ENCODE measurements around the gene DPPA3. TPM values are rescaled to one million over a fixed set of nuclear protein-coding genes. Genes with fewer than 3 reads are reported as not detected.
"Not testable (repeated sequence)": the region's sequence is repeated elsewhere in the genome, so short reads cannot be mapped to it uniquely, and the experiment has no call there.

Gene DPPA3
- total RNA-seq: not detected

- no peak for DNase-seq
- no peaks in the 10 kb centered on the region for H3K9me3 Mint-ChIP-seq
- ChIA-PET POLR2A (no interaction called here), CTCF (interaction anchor here (0.6 kb wide), 1 partner anchor 1147 kb away, joined by 8 read pairs; no protein-coding TSS in a partner anchor)
- no peak within 1 kb of the TSS for H3K4me3 Mint-ChIP-seq
- no peak within 1 kb of the TSS for H3K27ac Mint-ChIP-seq
- H3K36me3 Mint-ChIP-seq (ENCODE audit: low read depth): no peaks in the 10 kb centered on the region
- H3K27me3 Mint-ChIP-seq: peaks cover 3% of the 10 kb centered on the region
- H3K4me1 Mint-ChIP-seq: no peaks in the 10 kb centered on the region
These were observed at the start of gene DPPA3 for GRCh38 chr12:7711133-7711532. DPPA3 (plus strand) TSS chr12:7711433; CDS start chr12:7711571, 138 bp downstream.

DNA sequence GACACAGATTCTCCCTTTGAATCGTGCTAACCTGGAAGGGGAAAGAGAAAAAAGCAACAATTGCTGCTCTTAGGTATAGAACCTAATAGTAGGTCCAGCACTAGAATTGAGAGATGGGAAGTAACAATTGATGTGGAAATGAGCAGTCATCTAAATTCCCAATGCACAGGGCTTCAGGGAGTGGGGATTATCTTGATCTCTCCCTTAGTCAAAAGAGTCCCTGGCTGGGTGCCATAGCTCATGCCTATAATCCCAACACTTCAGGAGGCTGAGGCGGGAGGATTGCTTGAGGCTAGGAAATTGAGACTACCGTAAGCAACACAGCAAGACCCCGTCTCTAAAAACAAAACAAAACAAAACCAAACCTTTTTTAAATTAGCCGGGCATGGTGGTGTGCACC is 49.5 kb upstream of the DPPA3 start:
- no peak for DNase-seq
- CTCF ChIA-PET: no interaction called here
- no peak overlapping the region for H3K27ac Mint-ChIP-seq
- H3K27me3 Mint-ChIP-seq: no peaks in the 10 kb centered on the region
- POLR2A ChIA-PET: no interaction called here
- no peak overlapping the region for H3K4me3 Mint-ChIP-seq
- no peaks in the 10 kb centered on the region for H3K4me1 Mint-ChIP-seq
- no peaks in the 10 kb centered on the region for H3K36me3 Mint-ChIP-seq (ENCODE audit: low read depth)
- H3K9me3 Mint-ChIP-seq: no peaks in the 10 kb centered on the region

GRCh38 chr12:7666595-7666994 is 44.6 kb upstream of the DPPA3 start:
- H3K4me3 Mint-ChIP-seq: no peak overlapping the region
- no peaks in the 10 kb centered on the region for H3K9me3 Mint-ChIP-seq
- H3K4me1 Mint-ChIP-seq: no peaks in the 10 kb centered on the region
- DNase-seq: no peak
- H3K36me3 Mint-ChIP-seq (ENCODE audit: low read depth): no peaks in the 10 kb centered on the region
- ChIA-PET CTCF (no interaction called here), POLR2A (no interaction called here)
- H3K27ac Mint-ChIP-seq: no peak overlapping the region
- H3K27me3 Mint-ChIP-seq: no peaks in the 10 kb centered on the region

GRCh38 chr12:7667125-7667524 is 44.1 kb upstream of the DPPA3 start:
- no peak for DNase-seq
- Mint-ChIP-seq H3K36me3 (ENCODE audit: low read depth) (no peaks in the 10 kb centered on the region), H3K27me3 (no peaks in the 10 kb centered on the region), H3K4me1 (no peaks in the 10 kb centered on the region), H3K27ac (no peak overlapping the region), H3K9me3 (no peaks in the 10 kb centered on the region), H3K4me3 (no peak overlapping the region)
- POLR2A ChIA-PET: no interaction called here
- CTCF ChIA-PET: no interaction called here

- Mint-ChIP-seq H3K4me3 (no peak overlapping the region), H3K9me3 (no peaks in the 10 kb centered on the region), H3K27me3 (no peaks in the 10 kb centered on the region), H3K36me3 (ENCODE audit: low read depth) (no peaks in the 10 kb centered on the region), H3K4me1 (no peaks in the 10 kb centered on the region), H3K27ac (no peak overlapping the region)
- ChIA-PET POLR2A (no interaction called here), CTCF (no interaction called here)
- no peak for DNase-seq
These were observed 43.1 kb upstream of the DPPA3 start for GRCh38 chr12:7668171-7668570.

DNA sequence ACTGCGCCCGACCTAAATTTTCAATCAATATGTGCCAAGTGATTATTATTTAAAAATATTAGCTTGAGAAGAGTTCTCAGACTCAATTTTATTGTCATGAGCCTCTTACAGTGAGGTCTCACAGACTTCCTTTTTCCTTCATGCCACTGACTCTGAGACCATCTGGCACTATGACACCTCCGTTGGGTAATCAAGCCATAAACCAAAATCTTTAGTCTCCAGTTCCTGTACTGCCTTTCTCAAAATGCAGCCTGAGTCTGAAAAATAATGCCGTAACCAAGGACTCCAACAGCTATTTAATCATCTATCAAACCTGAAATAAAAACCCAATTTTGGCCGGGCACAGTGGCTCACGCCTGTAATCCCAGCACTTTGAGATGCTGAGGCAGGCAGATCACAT is 35.8 kb upstream of the DPPA3 start:
- POLR2A ChIA-PET; DNase-seq; H3K36me3 Mint-ChIP-seq (ENCODE audit: low read depth); CTCF ChIA-PET; H3K27ac Mint-ChIP-seq; H3K9me3 Mint-ChIP-seq; H3K4me3 Mint-ChIP-seq; H3K4me1 Mint-ChIP-seq; H3K27me3 Mint-ChIP-seq: not testable (repeated sequence)

- H3K4me3 Mint-ChIP-seq: peak overlapping the region; percentile 20
- POLR2A ChIA-PET; H3K4me1 Mint-ChIP-seq; H3K9me3 Mint-ChIP-seq; DNase-seq; H3K27me3 Mint-ChIP-seq; H3K36me3 Mint-ChIP-seq (ENCODE audit: low read depth); H3K27ac Mint-ChIP-seq: not testable (repeated sequence)
- CTCF ChIA-PET: interaction anchor here (1.2 kb wide), 1 partner anchor 125 kb away, joined by 3 read pairs; no protein-coding TSS in a partner anchor
These were observed 33.8 kb upstream of the DPPA3 start for GRCh38 chr12:7677432-7677888.

DNA sequence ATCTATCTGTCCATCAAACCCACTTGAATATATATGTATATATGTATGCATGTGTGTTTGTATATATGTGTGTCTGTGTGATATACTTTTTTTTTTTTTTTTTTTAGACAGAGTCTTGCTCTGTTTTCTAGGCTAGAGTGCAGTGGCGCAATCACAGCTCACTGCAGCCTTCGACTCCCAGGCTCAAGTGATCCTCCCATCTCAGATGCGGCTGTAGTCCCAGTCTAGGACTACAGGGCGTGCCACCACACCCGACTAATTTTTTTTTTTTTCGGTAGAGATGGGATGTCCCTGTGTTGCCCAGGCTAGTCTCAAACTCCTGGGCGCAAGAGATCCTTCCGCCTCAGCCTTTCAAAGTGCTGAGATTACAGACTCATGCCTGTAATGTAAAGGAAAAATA is 32.5 kb upstream of the DPPA3 start:
- Mint-ChIP-seq H3K36me3 (ENCODE audit: low read depth) (no peaks in the 10 kb centered on the region), H3K27ac (no peak overlapping the region), H3K4me1 (peaks cover 6% of the 10 kb centered on the region), H3K9me3 (no peaks in the 10 kb centered on the region), H3K27me3 (peaks cover 2% of the 10 kb centered on the region), H3K4me3 (no peak overlapping the region)
- no peak for DNase-seq
- POLR2A ChIA-PET: no interaction called here
- CTCF ChIA-PET: interaction anchor here (0.7 kb wide), 1 partner anchor 90 kb away, joined by 4 read pairs; no protein-coding TSS in a partner anchor

- Mint-ChIP-seq H3K4me1 (peaks cover 6% of the 10 kb centered on the region), H3K4me3 (no peak overlapping the region), H3K9me3 (no peaks in the 10 kb centered on the region), H3K27me3 (peaks cover 2% of the 10 kb centered on the region), H3K27ac (no peak overlapping the region), H3K36me3 (ENCODE audit: low read depth) (no peaks in the 10 kb centered on the region)
- no peak for DNase-seq
- ChIA-PET CTCF (no interaction called here), POLR2A (no interaction called here)
These were observed 31.8 kb upstream of the DPPA3 start for GRCh38 chr12:7679251-7680045.

- Mint-ChIP-seq H3K27me3 (no peaks in the 10 kb centered on the region), H3K4me1 (peaks cover 6% of the 10 kb centered on the region), H3K27ac (no peak overlapping the region), H3K4me3 (no peak overlapping the region), H3K9me3 (no peaks in the 10 kb centered on the region), H3K36me3 (ENCODE audit: low read depth) (no peaks in the 10 kb centered on the region)
- DNase-seq: no peak
- CTCF ChIA-PET: no interaction called here
- POLR2A ChIA-PET: no interaction called here
These were observed 29.7 kb upstream of the DPPA3 start for GRCh38 chr12:7681535-7681934.

- H3K4me1 Mint-ChIP-seq: no peaks in the 10 kb centered on the region
- ChIA-PET POLR2A (no interaction called here), CTCF (interaction anchor here (1.0 kb wide), 1 partner anchor 113 kb away, joined by 3 read pairs; no protein-coding TSS in a partner anchor)
- no peak for DNase-seq
- H3K27me3 Mint-ChIP-seq: peaks cover 19% of the 10 kb centered on the region
- H3K27ac Mint-ChIP-seq: peak overlapping the region; percentile 32
- no peaks in the 10 kb centered on the region for H3K9me3 Mint-ChIP-seq
- no peaks in the 10 kb centered on the region for H3K36me3 Mint-ChIP-seq (ENCODE audit: low read depth)
- H3K4me3 Mint-ChIP-seq: no peak overlapping the region
These were observed 17.4 kb upstream of the DPPA3 start for GRCh38 chr12:7693793-7694192.

DNA sequence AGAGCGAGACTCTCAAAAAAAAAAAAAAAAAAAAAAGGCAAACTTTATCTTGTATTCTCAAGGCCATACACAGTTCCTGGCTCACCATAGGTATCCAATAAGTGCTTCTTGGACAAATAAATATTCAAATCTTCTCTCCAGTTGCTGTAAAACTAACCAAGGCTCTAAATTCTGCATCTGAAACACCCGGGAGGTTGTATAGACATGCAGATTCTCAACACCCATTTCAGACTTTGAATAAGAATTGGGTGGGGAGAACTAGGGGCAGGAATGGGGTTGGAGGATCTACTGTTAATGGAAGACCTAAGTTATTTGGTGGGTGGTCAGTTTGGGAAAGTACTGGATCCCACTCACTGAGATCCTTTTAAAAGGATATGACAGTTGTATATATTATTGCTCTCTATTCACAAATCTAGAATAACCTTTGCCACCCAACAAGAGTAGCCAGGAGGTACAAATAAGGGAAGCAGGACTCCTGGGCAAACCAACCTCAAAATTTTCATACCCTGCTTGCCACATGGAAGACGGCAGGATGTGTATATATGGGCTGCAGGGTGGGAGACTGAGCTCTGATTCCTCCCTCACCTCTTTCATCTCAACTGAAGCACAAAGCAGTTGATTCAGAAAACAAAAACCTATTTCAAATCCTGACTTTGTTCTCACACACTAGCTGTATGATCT is 16.5 kb upstream of the DPPA3 start:
- Mint-ChIP-seq H3K27me3 (peaks cover 19% of the 10 kb centered on the region), H3K36me3 (ENCODE audit: low read depth) (no peaks in the 10 kb centered on the region), H3K4me3 (no peak overlapping the region), H3K4me1 (no peaks in the 10 kb centered on the region), H3K9me3 (no peaks in the 10 kb centered on the region), H3K27ac (no peak overlapping the region)
- ChIA-PET CTCF (interaction anchor here (1.0 kb wide), 1 partner anchor 113 kb away, joined by 3 read pairs; no protein-coding TSS in a partner anchor), POLR2A (no interaction called here)
- DNase-seq: no peak

DNA sequence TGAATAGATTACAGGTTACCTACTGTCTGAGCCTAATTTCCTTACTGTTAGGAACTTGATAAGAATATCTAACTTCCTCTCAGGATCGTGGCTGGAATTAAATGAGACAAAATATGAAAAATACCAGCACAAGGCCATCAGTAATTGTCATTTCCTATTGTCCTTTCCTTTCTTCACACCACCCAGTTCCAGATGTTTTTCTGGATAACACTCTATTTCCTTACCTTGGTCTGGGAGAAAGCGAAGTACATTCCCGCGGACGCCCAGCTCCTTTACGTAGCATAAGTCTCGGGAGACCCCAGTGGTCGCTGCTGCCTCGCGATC is 16.0 kb upstream of the DPPA3 start:
- peaks cover 19% of the 10 kb centered on the region for H3K27me3 Mint-ChIP-seq
- H3K36me3 Mint-ChIP-seq (ENCODE audit: low read depth): no peaks in the 10 kb centered on the region
- no peak for DNase-seq
- H3K27ac Mint-ChIP-seq: no peak overlapping the region
- H3K9me3 Mint-ChIP-seq: no peaks in the 10 kb centered on the region
- CTCF ChIA-PET: no interaction called here
- H3K4me1 Mint-ChIP-seq: no peaks in the 10 kb centered on the region
- POLR2A ChIA-PET: no interaction called here
- no peak overlapping the region for H3K4me3 Mint-ChIP-seq
